IMR-90 (cell line): Measurements from ENCODE around the gene KCNT1.

Experiments
- BHLHE40 ChIP-seq: fragments of 150-350 bp; IDR thresholded peaks from 2 replicates; pipeline ENCODE4 v1.6.1; 2016; ENCODE audit warnings: mild to moderate bottlenecking, low read depth, low read length
- CEBPB ChIP-seq: IDR thresholded peaks from 2 replicates; pipeline ENCODE4 v1.6.1; 2012; ENCODE audit warnings: low read depth, low read length, improper control_type of control experiment
- CHD1 ChIP-seq: IDR thresholded peaks from 2 replicates; pipeline ENCODE4 v1.6.1; 2012; ENCODE audit warnings: low read depth, low read length, improper control_type of control experiment
- FOS ChIP-seq: fragments of 150-350 bp; IDR thresholded peaks from 2 replicates; pipeline ENCODE4 v1.6.1; 2016; ENCODE audit warnings: low read depth, low read length
- MAFK ChIP-seq: IDR thresholded peaks from 2 replicates; pipeline ENCODE4 v1.6.1; 2012; ENCODE audit warnings: low read depth, low read length, improper control_type of control experiment
- NFE2L2 ChIP-seq: fragments of 150-350 bp; IDR thresholded peaks from 2 replicates; pipeline ENCODE4 v1.6.1; 2016; ENCODE audit warnings: low read depth, mild to moderate bottlenecking, low read length
- POLR2A ChIP-seq: IDR thresholded peaks from 2 replicates; pipeline ENCODE4 v1.6.1; 2012; ENCODE audit warnings: mild to moderate bottlenecking, low read depth, low read length
- RAD21 ChIP-seq: IDR thresholded peaks from 2 replicates; pipeline ENCODE4 v1.6.1; 2012; ENCODE audit warnings: low read length, improper control_type of control experiment
- RCOR1 ChIP-seq: IDR thresholded peaks from 2 replicates; pipeline ENCODE4 v1.6.1; 2012; ENCODE audit warnings: mild to moderate bottlenecking, low read length, improper control_type of control experiment; ENCODE audit not compliant: insufficient replicate concordance
- USF2 ChIP-seq: fragments of 150-350 bp; IDR thresholded peaks from 2 replicates; pipeline ENCODE4 v1.6.1; 2017; ENCODE audit warnings: mild to moderate bottlenecking, antibody characterized with exemption, low read length, low read depth
- TF ChIP-seq, protein P1 (sequence below): conservative IDR thresholded peaks from 2 replicates; pipeline ENCODE4 v1.5.1; 2012; ENCODE audit warnings: mild to moderate bottlenecking, low read depth, low read length, improper control_type of control experiment

- TF ChIP-seq, protein P1, sequence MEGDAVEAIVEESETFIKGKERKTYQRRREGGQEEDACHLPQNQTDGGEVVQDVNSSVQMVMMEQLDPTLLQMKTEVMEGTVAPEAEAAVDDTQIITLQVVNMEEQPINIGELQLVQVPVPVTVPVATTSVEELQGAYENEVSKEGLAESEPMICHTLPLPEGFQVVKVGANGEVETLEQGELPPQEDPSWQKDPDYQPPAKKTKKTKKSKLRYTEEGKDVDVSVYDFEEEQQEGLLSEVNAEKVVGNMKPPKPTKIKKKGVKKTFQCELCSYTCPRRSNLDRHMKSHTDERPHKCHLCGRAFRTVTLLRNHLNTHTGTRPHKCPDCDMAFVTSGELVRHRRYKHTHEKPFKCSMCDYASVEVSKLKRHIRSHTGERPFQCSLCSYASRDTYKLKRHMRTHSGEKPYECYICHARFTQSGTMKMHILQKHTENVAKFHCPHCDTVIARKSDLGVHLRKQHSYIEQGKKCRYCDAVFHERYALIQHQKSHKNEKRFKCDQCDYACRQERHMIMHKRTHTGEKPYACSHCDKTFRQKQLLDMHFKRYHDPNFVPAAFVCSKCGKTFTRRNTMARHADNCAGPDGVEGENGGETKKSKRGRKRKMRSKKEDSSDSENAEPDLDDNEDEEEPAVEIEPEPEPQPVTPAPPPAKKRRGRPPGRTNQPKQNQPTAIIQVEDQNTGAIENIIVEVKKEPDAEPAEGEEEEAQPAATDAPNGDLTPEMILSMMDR, result no peak
- no peak for TF ChIP-seq USF2
- TF ChIP-seq MAFK, result no peak
- no peak for TF ChIP-seq FOS
- no peak for TF ChIP-seq RCOR1
- no peak for TF ChIP-seq POLR2A
- TF ChIP-seq CHD1, result no peak
- no peak for TF ChIP-seq NFE2L2
- no peak for TF ChIP-seq CEBPB
- TF ChIP-seq RAD21, result no peak
- TF ChIP-seq BHLHE40, result no peak
Measured at GRCh38 chr9:135758056-135758455, 56.1 kb downstream of the KCNT1 start.
